ENCODE results near the gene ITGB2.

ITGB2 gene

DNA sequence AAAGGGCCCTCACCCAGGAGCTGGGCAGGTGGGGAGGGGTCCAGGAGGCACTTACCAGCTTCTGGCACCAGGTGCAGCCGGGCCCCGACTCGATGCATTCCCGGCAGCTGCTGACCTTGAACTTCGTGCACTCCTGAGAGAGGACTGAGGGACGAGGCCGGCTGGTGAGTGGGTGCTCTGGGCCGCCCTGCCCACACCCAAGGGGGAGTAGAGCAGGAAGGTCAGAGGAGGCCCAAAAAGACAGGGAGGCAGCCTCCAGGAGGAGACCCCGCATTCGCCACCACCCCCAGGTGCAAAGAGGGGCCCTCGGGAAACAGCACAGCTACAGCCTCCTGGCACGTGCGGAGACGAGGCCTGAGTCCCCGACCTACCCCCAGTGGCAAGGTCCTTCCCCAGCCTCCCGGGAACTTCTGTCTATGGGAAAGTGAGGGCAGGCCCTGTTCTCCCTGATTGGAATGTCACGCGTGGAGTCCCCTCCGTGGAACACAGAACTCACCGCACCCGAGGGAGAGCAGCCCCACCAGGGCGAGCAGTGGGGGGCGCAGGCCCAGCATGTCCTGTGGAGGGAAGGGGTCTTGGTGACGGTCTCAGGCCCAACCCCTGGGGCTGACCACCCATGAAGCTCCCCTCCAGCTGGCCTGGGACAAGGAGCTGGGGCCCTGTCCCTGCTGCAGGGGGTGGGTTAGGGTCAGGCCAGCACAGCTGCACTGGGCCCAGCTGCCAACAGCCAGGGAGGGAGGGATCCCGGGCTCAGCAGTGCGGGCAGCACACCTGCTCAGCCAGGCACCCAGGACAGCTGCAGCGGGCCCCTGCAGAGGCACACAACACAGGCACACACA is 10.3 kb downstream of the ITGB2 start:
- DNase-seq (ENCODE audit: low read depth) = no peak

DNA sequence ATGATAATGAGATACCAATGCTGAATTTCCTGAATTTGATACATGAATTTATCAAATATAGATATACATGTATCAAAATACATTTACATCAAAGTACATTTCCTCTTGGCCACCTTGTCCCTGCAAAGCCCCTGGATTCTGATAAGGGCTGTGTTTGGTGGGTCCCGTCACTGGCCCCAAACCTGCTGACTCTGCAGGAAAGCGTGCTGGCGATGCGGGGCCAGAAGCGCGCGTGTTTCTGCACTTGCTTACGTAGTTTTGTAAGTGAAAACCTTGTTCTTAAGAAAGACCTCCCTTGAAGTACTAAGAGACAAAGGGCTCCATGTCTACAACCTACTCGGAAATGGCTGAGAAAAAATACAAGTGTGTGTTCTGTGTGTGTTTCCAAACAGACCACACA is 11.0 kb downstream of the ITGB2 start:
- no peak for DNase-seq (ENCODE audit: low read depth)

DNA sequence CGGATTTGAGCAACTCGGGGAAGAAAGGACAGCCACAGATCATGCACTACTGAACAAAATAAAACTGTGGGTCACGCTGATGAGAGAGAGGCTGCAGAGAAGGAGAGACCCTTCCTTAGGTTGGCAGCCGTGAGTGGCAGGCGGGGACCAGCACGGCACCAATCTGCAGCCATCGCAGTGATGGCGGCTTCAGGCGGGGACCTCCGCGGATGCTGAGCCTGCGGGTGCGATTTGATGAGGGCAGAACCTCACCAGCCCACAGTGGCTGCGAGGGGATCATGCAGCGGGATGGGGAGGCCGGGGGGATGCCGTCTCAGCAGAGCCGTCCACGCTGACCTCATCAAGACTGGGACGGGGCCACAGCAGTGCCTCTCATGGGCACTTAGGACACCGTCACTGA is 11.8 kb downstream of the ITGB2 start:
- DNase-seq (ENCODE audit: low read depth) = no peak

DNA sequence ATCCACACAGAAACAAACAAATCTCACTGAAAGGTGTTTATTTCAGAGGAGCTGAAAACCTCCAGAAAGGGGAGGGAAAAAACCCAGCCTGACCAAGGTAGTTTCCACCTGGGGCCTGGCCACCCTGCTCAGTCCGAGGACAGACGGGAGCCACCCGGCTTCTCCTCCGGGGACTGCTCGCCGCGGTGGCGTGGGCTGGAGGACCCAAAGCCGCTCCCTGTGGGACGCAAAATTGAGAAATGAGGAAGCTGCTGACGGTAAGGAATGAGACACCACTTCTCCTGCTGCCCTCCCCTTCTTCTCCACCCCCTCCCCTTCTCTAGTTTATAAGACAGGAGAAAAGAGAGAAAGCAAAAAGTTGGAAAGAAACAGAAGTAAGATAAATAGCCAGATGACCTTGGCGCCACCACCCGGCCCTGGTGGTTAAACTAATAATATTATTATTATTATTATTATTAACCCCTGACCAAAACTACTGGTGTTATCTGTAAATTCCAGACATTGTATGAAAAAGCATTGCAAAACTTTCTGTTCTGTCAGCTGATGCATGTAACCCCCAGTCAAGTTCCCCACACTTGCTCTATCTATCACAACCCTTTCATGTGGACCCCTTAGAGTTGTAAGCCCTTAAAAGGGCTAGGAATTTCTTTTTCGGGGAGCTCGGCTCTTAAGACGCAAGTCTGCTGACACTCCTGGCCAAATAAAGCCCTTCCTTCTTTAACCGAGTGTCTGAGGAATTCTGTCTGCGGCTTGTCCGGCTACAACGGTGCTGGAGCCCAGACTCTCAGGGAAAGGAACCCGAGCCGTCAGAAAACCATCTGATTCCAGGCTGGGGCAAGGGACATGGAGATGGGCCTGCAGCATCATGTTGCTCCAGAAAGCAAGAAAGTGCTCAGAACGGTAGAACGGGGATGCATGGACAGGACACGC is 12.5 kb downstream of the ITGB2 start:
- DNase-seq (ENCODE audit: low read depth) = no peak

DNA sequence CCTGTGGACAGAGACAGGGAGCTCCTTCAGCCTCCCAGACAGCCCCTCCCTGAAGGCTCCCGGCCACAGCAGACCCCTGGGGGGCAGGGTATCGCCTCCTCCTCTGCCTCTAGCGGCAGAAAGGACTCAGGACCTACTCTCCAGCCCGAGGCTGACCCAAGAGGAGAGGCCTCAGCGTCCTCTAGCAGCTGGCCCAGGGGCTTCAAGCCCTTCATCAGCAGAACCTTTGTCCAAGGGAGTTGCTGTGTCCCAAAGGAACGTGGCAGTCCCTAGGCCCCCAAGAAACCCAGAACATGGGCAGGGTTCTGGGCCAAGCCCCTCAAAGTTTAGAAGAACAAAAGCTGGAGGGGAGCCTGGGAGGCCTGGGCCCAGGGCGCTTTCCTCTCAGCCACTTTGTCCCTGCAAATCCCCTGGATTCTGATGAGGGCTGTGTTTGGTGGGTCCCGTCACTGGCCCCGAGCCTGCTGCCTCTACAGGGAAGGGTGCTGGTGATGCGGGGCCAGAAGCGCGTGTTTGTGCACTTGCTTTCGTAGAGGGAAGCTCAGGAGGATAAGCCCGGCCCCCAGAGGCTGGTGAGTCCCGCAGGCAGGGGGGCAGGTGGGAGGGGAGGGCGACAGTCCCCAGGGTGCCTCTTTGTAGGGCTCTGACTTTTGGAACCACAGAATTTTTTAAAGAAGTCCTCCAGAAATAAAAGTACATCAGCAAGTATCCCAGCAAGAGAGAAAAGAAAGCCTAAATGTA is 13.3 kb downstream of the ITGB2 start:
- no peak for DNase-seq (ENCODE audit: low read depth)

DNA sequence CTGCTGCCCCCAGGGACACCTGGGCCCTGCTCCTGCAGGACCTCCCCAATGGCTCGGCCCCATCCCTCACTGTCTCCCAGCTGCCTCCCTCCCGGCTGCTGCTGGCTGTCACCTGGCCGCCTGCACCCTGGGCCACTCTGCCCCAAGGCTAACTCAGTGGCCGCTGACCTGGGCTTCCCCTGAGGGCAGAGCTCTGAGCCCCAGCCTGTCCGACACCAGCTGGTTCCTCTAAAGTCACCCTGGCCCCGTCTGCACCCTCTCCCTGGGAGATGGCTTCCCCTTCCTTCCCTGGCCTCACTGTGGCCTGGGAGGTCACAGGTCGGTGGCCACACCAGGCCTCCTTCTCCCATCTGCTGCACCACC is 15.0 kb downstream of the ITGB2 start:
- no peak for DNase-seq (ENCODE audit: low read depth)

DNA sequence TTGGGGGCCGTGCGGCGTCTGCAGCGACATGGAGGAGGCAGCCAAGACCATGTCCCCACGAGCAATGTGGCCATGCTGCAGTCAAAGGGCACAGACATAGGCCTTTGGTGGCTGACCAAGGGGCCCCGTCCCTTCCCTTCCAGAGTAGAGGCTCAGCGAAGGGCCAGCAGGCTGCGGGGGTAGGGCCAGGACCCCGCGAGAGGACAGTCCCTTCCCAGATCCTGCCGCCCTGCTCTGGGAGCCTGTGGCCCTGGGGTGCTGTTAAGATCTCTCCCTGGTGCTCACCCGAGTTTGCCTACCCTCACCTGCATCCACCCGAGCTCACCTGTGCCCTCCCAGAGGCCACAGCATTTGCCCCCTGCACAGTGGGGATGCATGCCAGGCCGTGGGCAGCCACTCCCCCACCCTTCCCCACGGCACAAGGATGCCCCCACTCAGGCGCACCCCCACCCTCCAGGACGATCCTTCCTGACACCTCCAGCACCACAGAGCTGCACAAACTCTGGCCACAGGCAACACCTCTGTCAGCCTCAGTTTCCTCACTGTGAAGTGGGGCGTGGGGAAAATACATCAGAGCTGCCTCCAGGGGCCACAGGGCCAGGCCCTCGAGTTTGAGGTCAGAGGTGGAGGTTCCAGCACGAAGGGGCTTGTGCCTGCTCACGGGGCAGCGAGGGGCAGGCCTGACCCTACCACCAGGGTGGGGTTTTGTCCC is 15.5 kb downstream of the ITGB2 start:
- DNase-seq (ENCODE audit: low read depth) = no peak

DNA sequence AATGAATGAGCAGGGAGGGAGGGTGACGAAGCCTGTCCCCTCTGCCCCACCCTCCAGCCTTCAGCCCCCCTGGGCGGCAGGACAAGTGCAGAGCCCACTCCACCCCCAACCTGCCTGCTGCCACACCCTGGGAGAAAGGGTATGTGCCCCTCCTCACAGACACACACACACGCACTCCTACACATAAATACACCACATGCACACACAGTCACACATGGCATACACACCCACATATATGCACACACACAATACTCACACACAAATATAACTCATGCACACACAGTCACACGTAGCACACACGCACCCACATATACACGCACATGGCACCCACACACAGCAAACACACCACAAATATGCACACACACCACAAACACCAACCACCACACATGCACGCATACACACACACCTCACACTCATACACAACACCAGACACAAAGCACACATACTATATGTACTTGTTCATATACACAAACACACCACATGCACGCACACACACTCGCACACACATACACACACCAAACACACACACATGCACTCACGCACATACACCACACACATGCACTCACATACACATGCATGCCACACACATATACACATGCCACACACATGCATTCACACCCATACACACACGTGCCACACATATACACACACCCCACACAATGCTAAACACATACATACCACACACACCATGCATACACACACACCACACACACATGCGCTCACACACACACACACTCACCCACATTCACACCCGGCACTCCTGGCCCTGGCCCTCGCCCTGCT is 16.4 kb downstream of the ITGB2 start:
- no peak for DNase-seq (ENCODE audit: low read depth)

DNA sequence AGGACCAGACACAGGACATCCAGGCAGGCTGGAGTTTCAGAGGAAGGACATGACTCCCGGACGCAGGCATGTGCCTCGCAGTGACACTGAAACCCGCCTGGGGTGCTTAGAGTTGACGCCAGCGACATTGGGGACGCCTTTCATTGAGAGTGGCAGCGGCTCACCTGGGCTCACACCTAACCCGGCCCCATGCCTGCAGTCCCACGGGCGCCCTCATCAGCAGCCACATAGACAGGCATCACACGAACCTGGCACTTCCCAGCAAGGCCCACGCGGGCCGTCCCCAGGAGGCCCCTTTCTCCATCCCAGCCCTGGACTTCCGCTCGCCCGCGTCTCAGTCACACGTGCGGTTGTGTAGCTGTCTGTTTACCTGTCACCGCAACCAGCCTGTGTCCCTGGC is 17.0 kb downstream of the ITGB2 start:
- no peak for DNase-seq (ENCODE audit: low read depth)

DNA sequence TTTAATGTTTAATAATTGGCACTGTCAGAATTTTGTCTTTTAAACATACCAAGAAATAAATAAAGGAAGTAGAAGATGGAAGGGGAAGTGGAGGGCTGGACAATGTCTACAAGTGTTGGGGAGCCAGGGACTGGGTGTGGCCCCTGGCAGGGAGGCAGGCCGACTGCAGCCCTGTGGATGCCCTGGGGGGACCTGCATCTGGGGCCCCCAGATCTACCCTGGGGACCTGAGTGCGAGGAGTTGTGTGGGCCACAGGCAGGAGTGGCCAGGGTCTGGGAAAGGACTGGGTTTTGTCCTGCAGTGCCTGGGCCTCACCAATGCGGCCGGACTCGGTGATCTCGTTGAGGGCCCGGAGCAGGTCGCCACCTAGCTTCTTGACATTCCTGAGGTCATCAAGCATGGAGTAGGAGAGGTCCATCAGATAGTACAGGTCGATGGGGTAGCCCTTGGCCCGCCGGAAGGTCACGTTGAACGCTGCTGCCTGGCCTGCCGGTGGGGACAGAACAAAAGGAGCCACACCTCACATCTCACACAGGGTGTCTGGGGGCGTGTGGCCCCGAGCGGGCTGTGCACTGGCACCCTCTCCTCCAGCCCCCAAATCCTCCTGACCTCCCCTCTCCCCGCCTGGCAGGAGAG is 17.5 kb downstream of the ITGB2 start:
- DNase-seq (ENCODE audit: low read depth) = no peak

DNA sequence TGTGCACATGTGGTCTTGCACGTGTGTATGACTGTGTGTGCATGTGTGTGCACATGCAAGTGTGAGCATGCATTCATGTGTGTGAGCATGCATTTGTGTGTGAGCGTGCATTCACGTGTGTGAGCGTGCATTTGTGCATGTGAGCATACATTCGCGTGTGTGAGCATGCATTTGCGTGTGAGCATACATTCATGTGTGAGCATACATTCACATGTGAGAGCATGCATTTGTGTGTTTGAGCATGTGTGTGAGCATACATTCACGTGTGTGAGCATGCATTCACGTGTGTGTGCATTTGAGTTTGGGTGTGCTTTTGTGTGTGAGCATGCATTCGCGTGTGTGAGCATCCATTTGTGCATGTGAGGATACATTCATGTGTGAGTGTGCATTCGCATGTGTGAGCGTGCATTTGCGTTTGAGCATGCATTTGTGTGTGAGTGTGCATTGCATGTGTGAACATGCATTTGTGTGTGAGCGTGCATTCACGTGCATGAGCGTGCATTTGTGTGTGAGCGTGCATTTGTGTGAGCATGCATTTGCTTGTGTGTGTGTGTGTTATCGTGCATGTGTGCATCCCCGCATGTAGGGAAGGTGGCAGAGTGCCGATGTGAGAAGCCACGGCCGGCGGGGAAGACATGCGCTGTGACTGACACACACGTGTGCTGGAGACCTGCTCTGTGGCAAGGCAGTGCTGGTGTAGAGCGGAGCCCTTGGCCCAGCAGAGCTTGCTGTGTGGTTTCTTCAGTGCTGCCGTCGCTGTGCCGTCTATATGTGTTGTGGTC is 18.2 kb downstream of the ITGB2 start:
- DNase-seq (ENCODE audit: low read depth) = no peak

DNA sequence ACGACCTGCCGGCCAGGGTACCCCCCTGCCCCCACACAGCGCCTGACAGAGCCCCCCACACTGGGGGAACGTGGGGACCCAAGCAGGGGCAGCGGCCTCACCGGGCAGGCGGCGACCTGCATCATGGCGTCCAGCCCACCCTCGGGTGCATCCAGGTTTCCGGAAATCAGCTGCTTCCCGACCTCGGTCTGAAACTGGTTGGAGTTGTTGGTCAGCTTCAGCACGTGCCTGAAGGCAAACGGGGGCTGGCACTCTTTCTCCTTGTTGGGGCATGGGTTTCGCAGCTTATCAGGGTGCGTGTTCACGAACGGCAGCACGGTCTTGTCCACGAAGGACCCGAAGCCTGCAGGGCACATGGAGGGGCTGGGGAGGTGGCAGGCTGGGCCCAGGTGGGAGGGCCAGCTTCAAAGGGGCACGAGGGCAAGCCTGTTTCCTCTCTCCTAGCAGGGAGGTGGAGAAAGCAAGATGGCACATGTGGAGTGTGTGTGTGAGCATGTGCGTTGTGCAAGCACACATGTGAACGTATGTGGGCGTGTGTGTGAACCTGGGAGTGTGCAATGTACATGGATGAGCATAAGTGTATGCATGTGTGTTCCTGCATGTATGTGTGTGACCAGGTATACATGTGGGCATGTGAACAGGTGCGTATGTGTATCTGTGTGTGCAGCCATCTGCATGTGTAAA is 19.2 kb downstream of the ITGB2 start:
- no peak for DNase-seq (ENCODE audit: low read depth)

DNA sequence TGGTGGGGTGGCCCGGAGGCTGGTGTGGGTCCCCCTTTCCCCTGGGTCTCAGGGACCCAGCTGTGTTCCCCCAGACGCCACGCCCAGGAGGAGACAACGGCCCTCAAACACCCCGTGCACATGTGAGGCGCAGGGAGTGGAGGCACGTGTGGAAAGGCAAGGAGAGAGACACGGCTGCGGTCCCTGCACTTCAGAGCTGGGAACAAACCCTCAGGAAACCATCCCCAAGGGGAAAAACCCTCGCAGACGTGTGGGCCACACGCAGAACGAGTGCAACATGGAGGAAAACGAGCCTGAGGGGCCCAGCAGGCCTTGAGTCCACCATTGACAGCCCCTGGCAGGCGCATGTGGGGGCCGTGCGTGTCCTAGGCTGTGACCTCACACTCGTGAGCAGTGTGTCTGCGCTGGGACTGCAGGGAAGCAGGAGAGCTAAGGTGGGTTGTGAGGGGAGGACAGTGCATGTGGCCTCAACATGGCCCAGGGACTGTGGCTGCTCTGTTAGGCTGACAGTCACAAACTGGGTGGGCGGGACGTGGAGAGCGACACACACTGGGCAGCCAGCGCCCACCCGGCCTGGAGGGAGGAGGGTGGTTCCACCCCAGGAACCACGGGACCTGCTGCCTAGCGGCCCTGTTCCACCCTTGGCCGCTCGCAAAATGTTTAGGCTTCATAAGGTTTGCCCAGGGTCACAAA is 20.0 kb downstream of the ITGB2 start:
- no peak for DNase-seq (ENCODE audit: low read depth)

DNA sequence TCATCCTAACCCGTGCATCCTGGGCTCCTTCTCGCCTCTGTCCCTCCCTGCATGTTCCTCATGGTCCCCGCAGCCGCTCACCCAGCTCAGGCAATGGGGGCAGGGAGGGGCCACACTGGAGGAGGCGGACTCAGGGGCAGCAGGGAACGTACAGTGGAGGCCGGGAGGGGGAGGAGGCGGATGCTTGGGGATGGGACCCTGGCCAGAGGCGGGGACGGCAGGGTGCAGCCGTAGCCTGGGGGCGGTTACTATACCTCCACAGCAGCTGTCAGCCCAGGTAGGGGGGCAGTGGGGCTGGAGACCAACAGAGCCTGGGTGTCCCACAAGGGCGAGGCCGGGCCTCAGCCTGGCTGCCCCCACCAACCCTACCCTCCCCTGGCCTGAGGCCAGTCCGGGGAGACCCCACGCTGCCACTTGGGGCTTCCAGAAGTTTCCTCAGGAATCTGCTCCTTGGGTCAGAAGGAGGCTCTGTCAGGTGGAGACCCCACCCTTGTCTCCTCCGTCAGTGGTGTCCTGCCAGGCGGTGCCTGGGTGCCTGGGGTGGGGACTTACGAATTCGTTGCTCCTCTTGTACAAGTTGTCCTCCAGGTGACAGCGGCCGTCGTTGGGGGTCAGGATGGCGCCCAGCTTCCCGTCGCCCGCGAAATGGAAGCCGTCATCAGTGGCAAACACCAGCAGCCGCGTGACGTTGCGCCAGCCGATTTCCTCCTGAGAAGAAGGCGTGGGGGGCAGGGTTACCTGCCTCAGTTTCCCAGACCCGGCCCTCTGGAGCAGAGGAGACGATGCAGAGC is 20.7 kb downstream of the ITGB2 start:
- no peak for DNase-seq (ENCODE audit: low read depth)

DNA sequence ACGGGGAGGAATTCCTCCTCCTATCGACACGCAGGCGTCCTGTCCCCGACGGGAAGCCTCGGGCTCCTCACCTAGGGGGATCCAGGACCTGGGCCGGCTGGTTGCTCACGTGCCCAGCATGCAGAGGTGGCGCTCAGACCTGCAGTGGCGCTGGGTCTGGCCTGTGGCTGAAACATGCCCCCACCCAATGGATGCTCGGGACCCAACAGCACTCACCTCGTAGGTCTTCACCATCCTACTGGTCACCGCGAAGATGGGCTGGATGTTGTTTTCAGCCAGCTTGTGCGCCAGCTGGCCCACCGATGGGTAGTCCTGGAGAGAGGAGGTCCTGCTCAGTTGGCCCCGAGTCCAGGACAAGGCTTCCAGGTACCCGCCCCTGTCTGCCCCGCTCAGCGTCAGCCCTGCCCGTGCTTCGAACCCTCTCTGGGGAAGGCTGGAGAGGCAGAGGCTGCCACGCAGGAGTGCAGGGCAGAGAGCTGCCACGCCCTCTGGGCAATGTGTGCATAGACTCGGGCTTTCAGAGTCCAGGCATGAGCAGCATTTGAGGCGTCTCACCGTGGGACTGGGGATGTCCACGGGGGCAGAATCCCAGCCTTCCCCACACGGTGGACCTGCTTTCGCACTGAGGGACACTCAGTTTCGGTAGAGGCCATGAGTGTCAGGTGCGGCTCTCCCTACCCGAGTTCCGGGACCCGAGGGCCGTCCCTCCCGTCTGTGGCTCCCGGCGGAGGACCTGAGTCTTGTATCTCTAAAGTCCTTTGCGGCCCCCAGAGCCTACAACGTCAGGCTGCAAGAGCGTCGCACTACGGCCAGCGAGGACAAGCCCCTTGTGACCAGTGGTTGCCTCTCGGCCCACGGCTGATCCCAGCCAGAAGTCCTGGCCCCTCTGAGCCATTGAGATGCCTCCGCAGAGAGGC is 21.6 kb downstream of the ITGB2 start:
- DNase-seq (ENCODE audit: low read depth) = no peak

DNA sequence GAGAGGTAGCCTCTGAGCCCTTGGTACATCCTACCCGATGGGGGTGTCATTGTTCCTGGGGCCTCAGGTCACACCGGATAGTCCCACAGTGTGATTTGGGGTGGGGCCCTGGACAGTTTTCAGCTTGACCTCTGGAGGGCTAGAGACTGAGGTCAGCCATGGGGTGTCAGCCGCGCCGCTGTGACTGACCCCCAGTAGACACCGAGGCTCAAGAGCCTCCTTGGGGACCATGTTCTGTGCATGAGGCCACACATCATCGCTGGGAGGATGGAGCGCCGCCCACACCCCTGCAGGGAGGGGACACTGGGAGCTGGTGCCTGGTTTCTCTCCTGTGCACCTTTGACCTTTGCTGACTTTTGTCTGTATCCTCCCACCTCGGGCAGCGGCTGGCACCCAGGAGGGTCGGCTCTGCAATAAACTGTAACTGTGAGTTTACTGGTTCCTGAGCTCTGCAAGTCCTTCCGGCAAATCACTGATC is 22.6 kb downstream of the ITGB2 start:
- no peak for DNase-seq (ENCODE audit: low read depth)

Data from activated T-cell treated with anti-CD3 and anti-CD28 coated beads for 48 hours (primary cell).